Liver (tissue), 9 donors: Measurements from ENCODE around the gene C12orf60. TPM values are rescaled to one million over a fixed set of nuclear protein-coding genes. Genes with fewer than 3 reads are reported as not detected.
"Not testable (repeated sequence)": the region's sequence is repeated elsewhere in the genome, so short reads cannot be mapped to it uniquely, and the experiment has no call there.

Source experiments
- DNase-seq: peaks from one replicate; pipeline ENCODE4 v3.0.0-alpha.2; 2017; ENCODE audit warnings: low spot score
- H3K27ac ChIP-seq, 2 donors: one replicate each; pipeline ENCODE4 v1.7.0; 2013; ENCODE audit warnings: inconsistent platforms in 2 of 2, low read length in 2 of 2, control low read depth in 1 of 2, low read depth in 1 of 2, mild to moderate bottlenecking in 1 of 2
- H3K27me3 ChIP-seq, 4 donors: one replicate each; pipeline versions ENCODE4 v1.6.1 to v1.7.0; 2013; ENCODE audit warnings: low read length in 3 of 4, inconsistent platforms in 1 of 4, mild to moderate bottlenecking in 1 of 4, moderate library complexity in 1 of 4; ENCODE audit not compliant: control insufficient read depth in 4 of 4, insufficient read depth in 4 of 4
- H3K36me3 ChIP-seq, 4 donors: one replicate each; pipeline versions ENCODE4 v1.6.1 to v1.7.0; 2013; ENCODE audit warnings: low read length in 3 of 4, mild to moderate bottlenecking in 3 of 4, low read depth in 1 of 4, moderate library complexity in 1 of 4; ENCODE audit not compliant: control insufficient read depth in 4 of 4, insufficient read depth in 3 of 4
- H3K4me1 ChIP-seq, 4 donors: one replicate each; pipeline versions ENCODE4 v1.6.1 to v1.7.0; 2013; ENCODE audit warnings: low read length in 3 of 4, mild to moderate bottlenecking in 3 of 4, moderate library complexity in 1 of 4; ENCODE audit not compliant: control insufficient read depth in 4 of 4, insufficient read depth in 4 of 4
- H3K4me3 ChIP-seq, 3 donors: one replicate each; pipeline versions ENCODE4 v1.6.1 to v1.7.0; 2013; ENCODE audit warnings: low read length in 3 of 3, control low read depth in 1 of 3, low read depth in 1 of 3, mild to moderate bottlenecking in 1 of 3
- H3K9ac ChIP-seq, 2 donors: one replicate each; pipeline ENCODE4 v1.7.0; 2013; ENCODE audit warnings: low read length in 2 of 2, mild to moderate bottlenecking in 2 of 2, moderate library complexity in 2 of 2, control low read depth in 1 of 2, low read depth in 1 of 2
- H3K9me3 ChIP-seq, 4 donors: one replicate each; pipeline versions ENCODE4 v1.6.1 to v1.7.0; 2013; ENCODE audit warnings: low read length in 3 of 4; ENCODE audit not compliant: control insufficient read depth in 4 of 4
- ATF3 ChIP-seq: IDR thresholded peaks from 2 replicates; pipeline ENCODE4 v1.6.1; 2016; ENCODE audit warnings: antibody characterized with exemption
- CTCF ChIP-seq: fragments of 150-350 bp; IDR thresholded peaks from 2 replicates; pipeline ENCODE4 v1.5.1; 2017; ENCODE audit warnings: improper control_type of control experiment, low read depth, low read length; ENCODE audit not compliant: missing input control
- EGR1 ChIP-seq, 2 donors: IDR thresholded peaks; 2 replicates each; pipeline ENCODE4 v1.6.1; 2016 to 2018; ENCODE audit warnings: antibody characterized with exemption in 2 of 2, low read depth in 2 of 2
- FOXA1 ChIP-seq: IDR thresholded peaks from 2 replicates; pipeline ENCODE4 v1.6.1; 2016; ENCODE audit warnings: antibody characterized with exemption
- FOXA2 ChIP-seq: IDR thresholded peaks from 2 replicates; pipeline ENCODE4 v1.6.1; 2016; ENCODE audit warnings: antibody characterized with exemption
- GABPA ChIP-seq, 2 donors: IDR thresholded peaks in 1 of 2; conservative IDR thresholded peaks in 1 of 2; 2 replicates each; pipeline ENCODE4 v1.6.1; 2016; ENCODE audit warnings: antibody characterized with exemption in 2 of 2, mild to moderate bottlenecking in 1 of 2, moderate library complexity in 1 of 2
- HNF4A ChIP-seq, 2 donors: conservative IDR thresholded peaks; 2 replicates each; pipeline ENCODE4 v1.6.1; 2016; ENCODE audit warnings: antibody characterized with exemption in 2 of 2, mild to moderate bottlenecking in 2 of 2
- HNF4G ChIP-seq: IDR thresholded peaks from 2 replicates; pipeline ENCODE4 v1.6.1; 2016; ENCODE audit warnings: antibody characterized with exemption
- JUND ChIP-seq, 2 donors: IDR thresholded peaks; 2 replicates each; pipeline ENCODE4 v1.6.1; 2016; ENCODE audit warnings: antibody characterized with exemption in 2 of 2
- NR2F2 ChIP-seq: IDR thresholded peaks from 2 replicates; pipeline ENCODE4 v1.6.1; 2016; ENCODE audit warnings: antibody characterized with exemption
- RAD21 ChIP-seq, 2 donors: IDR thresholded peaks; 2 replicates each; pipeline ENCODE4 v1.6.1; 2016; ENCODE audit warnings: antibody characterized with exemption in 2 of 2, mild to moderate bottlenecking in 2 of 2
- REST ChIP-seq: IDR thresholded peaks from 2 replicates; pipeline ENCODE4 v1.6.1; 2016; ENCODE audit warnings: antibody characterized with exemption, mild to moderate bottlenecking
- RXRA ChIP-seq, 2 donors: IDR thresholded peaks; 2 replicates each; pipeline ENCODE4 v1.6.1; 2017 to 2018; ENCODE audit warnings: antibody characterized with exemption in 2 of 2, mild to moderate bottlenecking in 1 of 2
- SP1 ChIP-seq: IDR thresholded peaks from 2 replicates; pipeline ENCODE4 v1.6.1; 2018; ENCODE audit warnings: antibody characterized with exemption, mild to moderate bottlenecking
- TAF1 ChIP-seq: conservative IDR thresholded peaks from 2 replicates; pipeline ENCODE4 v1.6.1; 2016; ENCODE audit warnings: antibody characterized with exemption, mild to moderate bottlenecking
- YY1 ChIP-seq: IDR thresholded peaks from 2 replicates; pipeline ENCODE4 v1.6.1; 2016; ENCODE audit warnings: antibody characterized with exemption, mild to moderate bottlenecking
- WGBS: extraction: QIAGEN DNeasy Blood & Tissue Kit; methylation state at CpG from one replicate; pipeline ENCODE4 v1.1.7; 2013; 5-methylcytosine and 5-hydroxymethylcytosine counted together
- polyA plus RNA-seq, 2 donors: library from polyadenylated mRNA; stranded (reverse) in 1 of 2; unstranded in 1 of 2; fragments of 200-250 nt in 1 of 2; fragments of >200 nt in 1 of 2; fragmentation: Nextera tagmentation in 1 of 2; extraction: Ambion mirVana in 1 of 2; gene quantifications; one replicate each; pipeline versions ENCODE4 v1.2.1 to v1.2.3, GENCODE V29; 2013 to 2015
- total RNA-seq, 2 donors: library from RNA; depleted of rRNA; stranded (reverse); fragments of >200 nt; gene quantifications; one replicate each; pipeline ENCODE4 v1.2.3, GENCODE V29; 2014
- TF ChIP-seq, protein P1 (sequence below): IDR thresholded peaks from 2 replicates; pipeline ENCODE4 v1.6.1; 2016; ENCODE audit warnings: antibody characterized with exemption
- TF ChIP-seq, protein P2 (sequence below): IDR thresholded peaks from 2 replicates; pipeline ENCODE4 v1.6.1; 2016; ENCODE audit warnings: antibody characterized with exemption
- donor health status: healthy.
- donor health status: healthy.
- donor health status: healthy.
- donor health status: healthy.
- donor health status: healthy.

The C12orf60 gene
- total and polyA plus RNA-seq, 4 donors, result 0.50 to 1.9 (median 1.0) TPM

GRCh38 chr12:14765398-14765797 is 38.1 kb upstream of the C12orf60 start (continued):
- TF ChIP-seq, protein P1, sequence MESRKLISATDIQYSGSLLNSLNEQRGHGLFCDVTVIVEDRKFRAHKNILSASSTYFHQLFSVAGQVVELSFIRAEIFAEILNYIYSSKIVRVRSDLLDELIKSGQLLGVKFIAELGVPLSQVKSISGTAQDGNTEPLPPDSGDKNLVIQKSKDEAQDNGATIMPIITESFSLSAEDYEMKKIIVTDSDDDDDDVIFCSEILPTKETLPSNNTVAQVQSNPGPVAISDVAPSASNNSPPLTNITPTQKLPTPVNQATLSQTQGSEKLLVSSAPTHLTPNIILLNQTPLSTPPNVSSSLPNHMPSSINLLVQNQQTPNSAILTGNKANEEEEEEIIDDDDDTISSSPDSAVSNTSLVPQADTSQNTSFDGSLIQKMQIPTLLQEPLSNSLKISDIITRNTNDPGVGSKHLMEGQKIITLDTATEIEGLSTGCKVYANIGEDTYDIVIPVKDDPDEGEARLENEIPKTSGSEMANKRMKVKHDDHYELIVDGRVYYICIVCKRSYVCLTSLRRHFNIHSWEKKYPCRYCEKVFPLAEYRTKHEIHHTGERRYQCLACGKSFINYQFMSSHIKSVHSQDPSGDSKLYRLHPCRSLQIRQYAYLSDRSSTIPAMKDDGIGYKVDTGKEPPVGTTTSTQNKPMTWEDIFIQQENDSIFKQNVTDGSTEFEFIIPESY, result no peak
- no peak for TF ChIP-seq HNF4A (conservative IDR thresholded peaks at IDR 0.05)

GRCh38 chr12:14766020-14766419 is 37.5 kb upstream of the C12orf60 start:
- H3K36me3 ChIP-seq, H3K27me3 ChIP-seq, H3K27ac ChIP-seq, H3K4me3 ChIP-seq, DNase-seq, H3K9me3 ChIP-seq, H3K9ac ChIP-seq: not testable (repeated sequence)
- peaks cover 3 to 15% (median 8%) of the 10 kb centered on the region in 4 donors for H3K4me1 ChIP-seq
- WGBS, result 98% methylated on average over 3 of the region's 3 CpGs

DNA sequence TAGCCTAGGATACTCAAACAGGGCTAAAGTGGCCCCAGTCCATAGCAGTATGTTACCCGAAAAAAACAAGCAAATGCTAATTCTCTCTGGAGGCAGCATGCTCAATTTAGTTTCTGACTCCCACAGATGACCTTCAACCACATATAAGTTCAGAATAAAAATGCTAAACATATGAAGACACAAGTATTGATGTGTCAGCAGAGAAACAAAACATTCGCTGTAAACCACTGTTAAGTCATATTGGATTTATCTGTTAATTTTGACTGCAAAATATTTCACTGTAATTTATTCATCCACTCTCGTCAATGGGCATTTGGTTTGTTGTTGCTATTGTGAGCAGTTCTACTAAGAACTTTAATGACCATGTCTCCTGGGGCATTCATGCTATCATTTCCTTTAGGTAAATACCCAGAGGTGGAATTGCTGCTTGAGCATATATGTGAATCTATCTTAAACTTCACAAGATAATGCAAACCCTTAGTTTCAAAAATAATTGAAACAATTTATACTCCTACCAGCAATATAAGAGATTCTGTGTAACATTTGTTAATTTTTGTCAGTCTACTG is 36.7 kb upstream of the C12orf60 start:
- 97% methylated on average over 3 of the region's 3 CpGs for WGBS
- peaks cover 3 to 18% (median 8%) of the 10 kb centered on the region in 4 donors for H3K4me1 ChIP-seq

More for the DNA sequence above, 36.7 kb upstream of the C12orf60 start:
- no peaks in the 10 kb centered on the region for H3K27me3 ChIP-seq
- H3K9ac ChIP-seq, result no peak overlapping the region
- H3K27ac ChIP-seq, result no peak overlapping the region
- no peak for DNase-seq
- TF ChIP-seq REST (no peak), FOXA2 (no peak), EGR1 (IDR thresholded peaks at IDR 0.05; ENCODE audit: low read depth in 2 of 2) (no peak), RXRA (IDR thresholded peaks at IDR 0.05) (no peak), SP1 (no peak), YY1 (no peak), JUND (IDR thresholded peaks at IDR 0.05) (no peak), GABPA (IDR thresholded peaks at IDR 0.05 in 1 of 2, conservative IDR thresholded peaks at IDR 0.05 in 1 of 2) (no peak), RAD21 (IDR thresholded peaks at IDR 0.05) (no peak), CTCF (no peak), ATF3 (no peak), HNF4G (no peak), TAF1 (no peak), FOXA1 (no peak), NR2F2 (no peak), HNF4A (conservative IDR thresholded peaks at IDR 0.05) (no peak)
- TF ChIP-seq, protein P1, result no peak
- TF ChIP-seq, protein P2, sequence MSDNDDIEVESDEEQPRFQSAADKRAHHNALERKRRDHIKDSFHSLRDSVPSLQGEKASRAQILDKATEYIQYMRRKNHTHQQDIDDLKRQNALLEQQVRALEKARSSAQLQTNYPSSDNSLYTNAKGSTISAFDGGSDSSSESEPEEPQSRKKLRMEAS, result no peak
- no peak overlapping the region for H3K4me3 ChIP-seq
- H3K9me3 ChIP-seq, result no peaks in the 10 kb centered on the region
- peaks cover 0 to 2% (median 0%) of the 10 kb centered on the region in 4 donors for H3K36me3 ChIP-seq
